HepG2 (cell line): Measurements from ENCODE around the gene FAM222B. TPM values are rescaled to one million over a fixed set of nuclear protein-coding genes. Genes with fewer than 3 reads are reported as not detected.

Source experiments
- ATF5 ChIP-seq: sonication (generic); formaldehyde crosslinking; IDR thresholded peaks from 2 replicates; pipeline ENCODE4 v1.4.0; 2020; ENCODE audit warnings: mild to moderate bottlenecking, low read depth, missing genetic modification reagents
- DMAP1 ChIP-seq: IDR thresholded peaks from 2 replicates; pipeline ENCODE4 v1.6.1; 2016
- HOXA3 ChIP-seq: sonication (generic); formaldehyde crosslinking; IDR thresholded peaks from 2 replicates; pipeline ENCODE4 v1.5.0; 2020; ENCODE audit warnings: missing genetic modification reagents
- IRX3 ChIP-seq: sonication (generic); formaldehyde crosslinking; IDR thresholded peaks from 2 replicates; pipeline ENCODE4 v1.8.1; 2023; ENCODE audit warnings: mild to moderate bottlenecking, low read depth, missing genetic modification reagents, borderline replicate concordance
- JUND ChIP-seq: sonication (generic); formaldehyde crosslinking; IDR thresholded peaks from 2 replicates; pipeline ENCODE4 v1.8.0; 2022; ENCODE audit warnings: mild to moderate bottlenecking, missing genetic modification reagents
- KLF15 ChIP-seq: sonication (generic); formaldehyde crosslinking; IDR thresholded peaks from 2 replicates; pipeline ENCODE4 v1.8.1; 2023; ENCODE audit warnings: borderline replicate concordance, mild to moderate bottlenecking, inconsistent platforms, missing genetic modification reagents, mixed read lengths
- KLF16 ChIP-seq, 2 experiments: sonication (generic) in 1 of 2; formaldehyde crosslinking in 1 of 2; IDR thresholded peaks; 2 replicates each; pipeline versions ENCODE4 v1.6.1 to v1.8.0; 2016 to 2023; ENCODE audit warnings: missing genetic modification reagents in 2 of 2, missing compliant biosample characterization in 1 of 2
- NFATC3 ChIP-seq: sonication (generic); formaldehyde crosslinking; IDR thresholded peaks from 2 replicates; pipeline ENCODE4 v1.5.1; 2020; ENCODE audit warnings: mild to moderate bottlenecking, missing genetic modification reagents
- NPAS2 ChIP-seq: sonication (generic); formaldehyde crosslinking; IDR thresholded peaks from 2 replicates; pipeline ENCODE4 v1.8.0; 2022; ENCODE audit warnings: mild to moderate bottlenecking, missing genetic modification reagents, borderline replicate concordance
- POLR2AphosphoS2 ChIP-seq: IDR thresholded peaks from 2 replicates; pipeline ENCODE4 v1.6.1; 2011; ENCODE audit warnings: low read depth, low read length, improper control_type of control experiment
- RFX3 ChIP-seq: IDR thresholded peaks from 2 replicates; pipeline ENCODE4 v1.6.1; 2016; ENCODE audit warnings: missing biosample characterization, missing genetic modification reagents
- RFX5 ChIP-seq: IDR thresholded peaks from 2 replicates; pipeline ENCODE4 v1.6.1; 2011; ENCODE audit warnings: low read depth, low read length, improper control_type of control experiment
- SALL1 ChIP-seq: sonication (generic); formaldehyde crosslinking; IDR thresholded peaks from 2 replicates; pipeline ENCODE4 v1.8.0; 2022; ENCODE audit warnings: mild to moderate bottlenecking, missing genetic modification reagents
- SNRNP70 ChIP-seq: fragments of 200-400 bp; formaldehyde crosslinking; IDR thresholded peaks from 2 replicates; pipeline ENCODE4 v1.6.1; 2017; ENCODE audit warnings: mild to moderate bottlenecking, low read depth, low read length, moderate library complexity
- SP1 ChIP-seq, 2 experiments: fragments of 450-650 bp in 1 of 2; sonication (generic) in 1 of 2; formaldehyde crosslinking in 1 of 2; IDR thresholded peaks; 2 replicates each; pipeline versions ENCODE4 v1.4.0 to v1.6.1; 2016 to 2020; ENCODE audit warnings: missing genetic modification reagents in 1 of 2
- SRSF9 ChIP-seq: fragments of 200-400 bp; formaldehyde crosslinking; IDR thresholded peaks from 2 replicates; pipeline ENCODE4 v1.6.1; 2018; ENCODE audit warnings: borderline replicate concordance, mild to moderate bottlenecking, low read depth, low read length; ENCODE audit not compliant: insufficient read depth, poor library complexity, severe bottlenecking
- ZNF234 ChIP-seq: sonication (generic); formaldehyde crosslinking; conservative IDR thresholded peaks from 2 replicates; pipeline ENCODE4 v1.5.1; 2020; ENCODE audit warnings: mild to moderate bottlenecking, missing genetic modification reagents
- ZNF354B ChIP-seq: sonication (generic); formaldehyde crosslinking; IDR thresholded peaks from 2 replicates; pipeline ENCODE4 v1.8.0; 2022; ENCODE audit warnings: mild to moderate bottlenecking, missing genetic modification reagents
- ZNF512B ChIP-seq: sonication (generic); formaldehyde crosslinking; IDR thresholded peaks from 2 replicates; pipeline ENCODE4 v1.5.1; 2020; ENCODE audit warnings: missing genetic modification reagents, mild to moderate bottlenecking, borderline replicate concordance
- ZNF552 ChIP-seq: sonication (generic); formaldehyde crosslinking; IDR thresholded peaks from 2 replicates; pipeline ENCODE4 v1.9.0; 2022; ENCODE audit warnings: missing genetic modification reagents, mild to moderate bottlenecking, borderline replicate concordance
- ZNF562 ChIP-seq: sonication (generic); formaldehyde crosslinking; IDR thresholded peaks from 2 replicates; pipeline ENCODE4 v1.8.0; 2022; ENCODE audit warnings: missing genetic modification reagents, borderline replicate concordance
- ZNF790 ChIP-seq: sonication (generic); formaldehyde crosslinking; IDR thresholded peaks from 2 replicates; pipeline ENCODE4 v1.8.0; 2022; ENCODE audit warnings: missing genetic modification reagents, mild to moderate bottlenecking, borderline replicate concordance
- polyA plus RNA-seq, 8 experiments: library from polyadenylated mRNA; depleted of rRNA in 3 of 8; stranded (reverse) in 7 of 8; unstranded in 1 of 8; fragments of >200 nt; fragmentation: Illumina TruSeq in 4 of 8; extraction: Trizol in 4 of 8; gene quantifications; 2 replicates each; pipeline versions ENCODE4 v1.2.1 to v1.2.3, GENCODE V29; 2011 to 2016; ENCODE audit warnings: low read depth in 4 of 8, missing spikeins in 1 of 8, mixed read lengths in 1 of 8; ENCODE audit not compliant: insufficient read depth in 1 of 8
- total RNA-seq, 5 experiments: library from RNA; depleted of rRNA; stranded (reverse); fragments of >200 nt; fragmentation: Illumina TruSeq; extraction: Trizol; gene quantifications; 2 replicates each; pipeline ENCODE4 v1.2.3, GENCODE V29; 2016; ENCODE audit warnings: low read depth in 1 of 5
- TF ChIP-seq, protein P1 (sequence below): sonication (generic); formaldehyde crosslinking; IDR thresholded peaks from 2 replicates; pipeline ENCODE4 v1.4.0; 2020; ENCODE audit warnings: missing genetic modification reagents, mild to moderate bottlenecking, borderline replicate concordance

Gene FAM222B
- total and polyA plus RNA-seq, 2 of the 13 experiments (the other 11 are each of a cell fraction or from before 2014, with no cell fraction given): 3.5 to 7.3 TPM

GRCh38 chr17:28726627-28727491, 115.7 kb downstream of the FAM222B start (continued):
- TF ChIP-seq ZNF512B (no peak), SP1 (IDR thresholded peaks at IDR 0.05) (no peak), SP1 (CRISPR knock-in tag; IDR thresholded peaks at IDR 0.05) (peak; percentile 53), DMAP1 (CRISPR knock-in tag) (no peak), NPAS2 (CRISPR knock-in tag) (no peak), KLF15 (no peak), IRX3 (no peak), ZNF552 (CRISPR knock-in tag) (no peak; the same call in 1 of the 2 replicates), SNRNP70 (no peak), SALL1 (CRISPR knock-in tag) (peak; percentile 72), SRSF9 (no peak), JUND (CRISPR knock-in tag) (no peak), HOXA3 (peak; percentile 56), RFX5 (no peak), RFX3 (CRISPR knock-in tag) (no peak), NFATC3 (CRISPR knock-in tag) (no peak), KLF16 (CRISPR knock-in tag; IDR thresholded peaks at IDR 0.05) (peak in 1 of 2 experiments; percentile 64; a peak in 2 of 4 replicates), ZNF562 (CRISPR knock-in tag) (no peak), ZNF790 (CRISPR knock-in tag) (no peak), POLR2AphosphoS2 (no peak), ZNF354B (CRISPR knock-in tag) (no peak), ZNF234 (CRISPR knock-in tag) (no peak), ATF5 (CRISPR knock-in tag) (no peak)
- TF ChIP-seq, protein P1, sequence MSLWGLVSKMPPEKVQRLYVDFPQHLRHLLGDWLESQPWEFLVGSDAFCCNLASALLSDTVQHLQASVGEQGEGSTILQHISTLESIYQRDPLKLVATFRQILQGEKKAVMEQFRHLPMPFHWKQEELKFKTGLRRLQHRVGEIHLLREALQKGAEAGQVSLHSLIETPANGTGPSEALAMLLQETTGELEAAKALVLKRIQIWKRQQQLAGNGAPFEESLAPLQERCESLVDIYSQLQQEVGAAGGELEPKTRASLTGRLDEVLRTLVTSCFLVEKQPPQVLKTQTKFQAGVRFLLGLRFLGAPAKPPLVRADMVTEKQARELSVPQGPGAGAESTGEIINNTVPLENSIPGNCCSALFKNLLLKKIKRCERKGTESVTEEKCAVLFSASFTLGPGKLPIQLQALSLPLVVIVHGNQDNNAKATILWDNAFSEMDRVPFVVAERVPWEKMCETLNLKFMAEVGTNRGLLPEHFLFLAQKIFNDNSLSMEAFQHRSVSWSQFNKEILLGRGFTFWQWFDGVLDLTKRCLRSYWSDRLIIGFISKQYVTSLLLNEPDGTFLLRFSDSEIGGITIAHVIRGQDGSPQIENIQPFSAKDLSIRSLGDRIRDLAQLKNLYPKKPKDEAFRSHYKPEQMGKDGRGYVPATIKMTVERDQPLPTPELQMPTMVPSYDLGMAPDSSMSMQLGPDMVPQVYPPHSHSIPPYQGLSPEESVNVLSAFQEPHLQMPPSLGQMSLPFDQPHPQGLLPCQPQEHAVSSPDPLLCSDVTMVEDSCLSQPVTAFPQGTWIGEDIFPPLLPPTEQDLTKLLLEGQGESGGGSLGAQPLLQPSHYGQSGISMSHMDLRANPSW (CRISPR knock-in tag): no peak
